ENCODE measurements around the gene SPATA1.
A peak's percentile ranks its signal among the peaks of the same experiment; 100 is the strongest.

SPATA1 gene

GRCh38 chr1:84506002-84506728 is at the start of gene SPATA1, which contains the start of gene GNG5:
TSS of gene SPATA1 (plus strand) at chr1:84506386. CDS start at chr1:84516360, 9,974 bp downstream.
TSS of gene GNG5 (minus strand) at chr1:84506581. CDS start at chr1:84506091, 490 bp downstream.
- TF ChIP-seq CTCF (IDR thresholded peaks at IDR 0.05; ENCODE audit: low read depth, low read length), result no peak
- DNase-seq (ENCODE audit: extremely low read depth, low read depth), result peak; percentile 92

- DNase-seq (ENCODE audit: extremely low read depth, low read depth), result no peak
- TF ChIP-seq CTCF (IDR thresholded peaks at IDR 0.05; ENCODE audit: low read depth, low read length), result no peak
These were observed 44.1 kb upstream of the SPATA1 start for GRCh38 chr1:84462118-84462517.

DNA sequence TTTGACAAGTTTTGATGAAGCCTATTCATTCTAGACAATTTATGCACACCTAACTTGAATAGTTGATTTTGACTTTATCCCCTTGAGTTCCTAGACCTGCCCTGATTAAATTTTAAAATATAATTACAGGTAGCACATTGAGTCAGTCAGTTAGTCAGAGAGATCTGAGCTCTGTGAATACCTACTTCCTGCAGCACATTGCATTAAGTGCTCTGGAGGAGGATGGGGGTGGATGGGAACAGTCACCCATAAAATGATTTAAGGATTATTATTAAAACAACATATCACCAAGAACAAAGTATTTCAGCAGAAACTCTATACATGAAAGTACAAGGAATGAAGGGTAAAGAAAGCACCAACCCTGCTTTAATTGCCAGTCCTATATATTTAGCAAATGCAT is 38.9 kb upstream of the SPATA1 start:
- no peak for TF ChIP-seq CTCF (IDR thresholded peaks at IDR 0.05; ENCODE audit: low read depth, low read length)
- DNase-seq (ENCODE audit: extremely low read depth, low read depth), result no peak

DNA sequence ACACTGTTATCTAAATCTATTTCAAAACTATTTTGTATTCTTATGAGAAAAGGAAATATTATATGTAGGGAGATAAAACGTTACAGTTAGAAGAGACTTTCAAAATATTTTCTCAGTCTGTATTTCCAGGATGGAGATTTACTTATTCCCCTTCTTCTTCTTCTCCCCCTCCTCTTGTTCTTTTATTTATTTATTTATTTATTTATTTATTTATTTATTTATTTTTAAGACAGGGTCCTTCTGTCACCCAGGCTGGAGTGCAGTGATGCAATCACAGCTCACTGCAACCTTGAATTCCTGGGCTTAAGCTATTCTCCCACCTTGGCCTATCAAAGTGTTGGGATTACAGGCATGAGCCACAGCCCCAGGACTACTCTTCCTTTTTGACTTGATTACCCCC is 30.0 kb upstream of the SPATA1 start:
- no peak for TF ChIP-seq CTCF (IDR thresholded peaks at IDR 0.05; ENCODE audit: low read depth, low read length)
- DNase-seq (ENCODE audit: extremely low read depth, low read depth), result no peak

DNA sequence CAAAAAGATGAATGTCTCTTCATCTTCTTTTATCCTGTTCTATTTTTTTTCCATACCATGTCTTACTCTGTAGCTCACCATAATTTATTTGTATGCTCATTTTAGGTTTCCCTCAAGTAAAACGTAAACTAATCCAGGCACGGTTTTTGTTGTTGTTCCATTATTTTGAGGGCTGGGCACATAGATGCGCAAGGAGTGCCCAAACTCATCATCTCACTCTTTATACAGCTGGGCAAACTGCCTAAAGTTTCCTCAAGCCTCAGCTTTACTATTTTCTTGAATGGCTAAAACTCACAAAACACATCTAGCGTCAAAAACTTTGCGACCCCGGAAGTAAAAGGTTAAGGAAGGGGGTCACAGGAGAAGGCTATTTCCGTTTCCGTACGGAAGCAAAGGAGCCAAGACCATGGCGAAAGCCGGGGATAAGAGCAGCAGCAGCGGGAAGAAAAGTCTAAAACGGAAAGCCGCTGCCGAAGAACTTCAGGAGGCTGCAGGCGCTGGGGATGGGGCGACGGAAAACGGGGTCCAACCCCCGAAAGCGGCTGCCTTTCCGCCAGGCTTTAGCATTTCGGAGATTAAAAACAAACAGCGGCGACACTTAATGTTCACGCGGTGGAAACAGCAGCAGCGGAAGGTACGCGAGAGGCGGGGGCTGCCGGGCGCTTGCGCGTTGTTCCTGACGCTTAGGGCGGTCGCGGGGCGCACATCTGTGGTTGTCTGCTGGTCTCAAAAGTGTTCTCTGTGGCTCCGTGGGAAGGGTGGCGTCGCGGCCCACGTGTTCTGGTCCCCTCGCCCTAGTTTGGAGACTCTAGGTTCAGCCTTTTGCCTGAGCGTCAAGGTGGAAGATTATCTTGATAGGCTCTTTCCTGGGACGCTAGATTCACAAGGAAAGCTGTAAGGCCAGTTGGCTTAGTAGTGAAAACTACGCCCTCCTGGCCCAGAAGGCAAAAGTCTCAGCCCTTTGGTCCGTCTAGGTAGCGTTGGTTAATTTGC is 27.0 kb upstream of the SPATA1 start, which contains the start of gene RPF1:
TSS of gene RPF1 (plus strand) at position 391 of the 993 bp plus-strand sequence. CDS start at position 407, 16 bp downstream.
- peak; percentile 35 for DNase-seq (ENCODE audit: extremely low read depth, low read depth)
- TF ChIP-seq CTCF (IDR thresholded peaks at IDR 0.05; ENCODE audit: low read depth, low read length), result no peak

DNA sequence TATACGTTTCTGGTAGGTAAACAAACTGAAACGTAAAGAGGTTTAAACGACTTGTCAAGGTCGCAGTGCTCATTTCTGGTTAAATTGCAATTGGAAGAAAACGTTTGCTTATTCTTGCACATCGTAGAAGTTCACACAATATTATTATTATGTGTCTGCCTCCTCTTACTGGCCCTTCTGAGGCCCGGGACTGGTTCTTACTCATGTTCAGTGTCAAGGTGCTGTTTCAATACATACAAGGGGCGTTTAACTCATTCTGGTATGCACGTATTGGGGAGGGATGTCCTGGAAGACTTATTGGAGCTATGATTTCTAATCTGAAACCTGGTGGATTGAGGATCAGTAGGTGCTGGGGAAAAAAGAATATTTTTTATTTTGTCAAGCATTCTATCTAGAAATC is 26.2 kb upstream of the SPATA1 start:
- no peak for DNase-seq (ENCODE audit: extremely low read depth, low read depth)
- TF ChIP-seq CTCF (IDR thresholded peaks at IDR 0.05; ENCODE audit: low read depth, low read length), result no peak

Measured in AG09319 (cell line).